Colonic mucosa (tissue), 4 donors: Measurements from ENCODE around the gene TEAD3. TPM values are rescaled to one million over a fixed set of nuclear protein-coding genes. Genes with fewer than 3 reads are reported as not detected.
A peak's percentile ranks its signal among the peaks of the same experiment; 100 is the strongest.

Experiments used
- DNase-seq: peaks from one replicate; pipeline ENCODE4 v3.0.0-alpha.2; 2020
- H3K27ac ChIP-seq: fragments of 200-600 bp; one replicate; pipeline ENCODE4 v1.8.0; 2021
- H3K27me3 ChIP-seq: fragments of 200-600 bp; one replicate; pipeline ENCODE4 v1.8.0; 2021
- H3K36me3 ChIP-seq: fragments of 200-600 bp; one replicate; pipeline ENCODE4 v1.8.0; 2021
- H3K4me1 ChIP-seq: fragments of 200-600 bp; one replicate; pipeline ENCODE4 v1.8.0; 2021; ENCODE audit warnings: mild to moderate bottlenecking
- H3K4me3 ChIP-seq: fragments of 200-600 bp; one replicate; pipeline ENCODE4 v1.8.0; 2021
- H3K9ac ChIP-seq, 2 donors: one replicate each; pipeline ENCODE4 v1.7.0; 2013; ENCODE audit warnings: control low read depth in 2 of 2, low read depth in 2 of 2, low read length in 2 of 2
- H3K9me3 ChIP-seq: fragments of 200-600 bp; one replicate; pipeline ENCODE4 v1.8.0; 2021
- intact Hi-C: fragments of 100-400 bp; cut with DNase I; formaldehyde crosslinking; loops from one replicate; pipeline ENCODE4 v1.14.1; 2022
- total RNA-seq, 2 donors: library from RNA; stranded (reverse); fragmentation: NEBNext Ultra II Directional in 1 of 2; extraction: Animal tissue kit (Norgen Biotek cat#: 25700) in 1 of 2; gene quantifications; one replicate each; pipeline ENCODE4 v1.2.1, GENCODE V29; 2021
- TF ChIP-seq, protein P1 (sequence below): fragments of 200-600 bp; IDR thresholded peaks from one replicate; pipeline ENCODE4 v1.8.0; 2022; ENCODE audit warnings: antibody characterized with exemption, mild to moderate bottlenecking
- donor health status: healthy.
- donor health status: DM: no; HTN: no; CAD: no.
- donor health status: DM: no; HTN: no; CAD: no.

Gene TEAD3
- total RNA-seq, 2 donors from 2014 or later: 24.5 to 38.4 TPM

DNA sequence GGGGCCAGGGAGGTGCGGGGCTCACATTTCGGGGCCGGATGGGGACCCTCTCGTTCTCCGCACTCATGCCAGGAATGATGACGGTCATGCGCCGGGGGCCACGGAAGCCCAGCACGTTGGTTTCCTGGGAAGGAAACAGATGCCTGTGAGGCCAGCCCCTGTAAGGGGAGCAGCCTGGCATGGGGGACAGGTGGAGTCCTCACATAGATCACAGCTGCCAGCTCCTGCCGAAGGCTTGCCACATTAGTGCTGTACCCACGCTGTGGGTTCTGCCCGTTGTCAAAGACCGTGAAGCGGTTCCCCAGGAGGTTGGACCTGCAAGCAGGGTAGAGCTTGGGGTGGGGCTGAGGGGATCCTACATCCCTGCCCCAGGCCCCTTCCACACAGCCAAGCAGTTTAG is 6.7 kb upstream of the TEAD3 start:
- Histone ChIP-seq H3K4me1 (no peaks in the 10 kb centered on the region), H3K27ac (no peak overlapping the region), H3K9ac (no peak overlapping the region), H3K9me3 (no peaks in the 10 kb centered on the region), H3K36me3 (no peaks in the 10 kb centered on the region), H3K4me3 (no peak overlapping the region), H3K27me3 (peaks cover 3% of the 10 kb centered on the region)
- intact Hi-C loops: no loop called here
- TF ChIP-seq, protein P1, sequence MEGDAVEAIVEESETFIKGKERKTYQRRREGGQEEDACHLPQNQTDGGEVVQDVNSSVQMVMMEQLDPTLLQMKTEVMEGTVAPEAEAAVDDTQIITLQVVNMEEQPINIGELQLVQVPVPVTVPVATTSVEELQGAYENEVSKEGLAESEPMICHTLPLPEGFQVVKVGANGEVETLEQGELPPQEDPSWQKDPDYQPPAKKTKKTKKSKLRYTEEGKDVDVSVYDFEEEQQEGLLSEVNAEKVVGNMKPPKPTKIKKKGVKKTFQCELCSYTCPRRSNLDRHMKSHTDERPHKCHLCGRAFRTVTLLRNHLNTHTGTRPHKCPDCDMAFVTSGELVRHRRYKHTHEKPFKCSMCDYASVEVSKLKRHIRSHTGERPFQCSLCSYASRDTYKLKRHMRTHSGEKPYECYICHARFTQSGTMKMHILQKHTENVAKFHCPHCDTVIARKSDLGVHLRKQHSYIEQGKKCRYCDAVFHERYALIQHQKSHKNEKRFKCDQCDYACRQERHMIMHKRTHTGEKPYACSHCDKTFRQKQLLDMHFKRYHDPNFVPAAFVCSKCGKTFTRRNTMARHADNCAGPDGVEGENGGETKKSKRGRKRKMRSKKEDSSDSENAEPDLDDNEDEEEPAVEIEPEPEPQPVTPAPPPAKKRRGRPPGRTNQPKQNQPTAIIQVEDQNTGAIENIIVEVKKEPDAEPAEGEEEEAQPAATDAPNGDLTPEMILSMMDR: no peak
- DNase-seq: no peak

DNA sequence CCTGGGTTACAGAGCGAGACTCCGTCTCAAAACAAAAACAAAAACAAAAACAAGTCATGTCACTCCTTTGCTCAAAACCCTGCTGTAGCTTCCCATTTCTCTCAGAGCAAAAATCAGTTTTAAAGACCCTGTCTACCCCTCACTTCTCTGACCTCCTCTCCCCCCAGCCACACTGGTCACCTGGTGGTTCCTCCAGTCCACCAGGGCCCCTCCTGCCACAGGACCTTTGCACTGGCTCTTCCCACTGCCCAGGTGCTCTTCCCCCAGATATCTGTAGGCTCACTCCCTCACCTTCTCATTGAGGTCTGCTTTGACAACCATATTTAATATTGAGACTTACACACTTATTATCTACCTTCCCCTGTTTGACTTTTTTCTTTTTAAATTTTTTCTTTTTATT is 4.9 kb upstream of the TEAD3 start:
- TF ChIP-seq, protein P1: no peak
- peaks cover 9% of the 10 kb centered on the region for H3K27me3 ChIP-seq

DNA sequence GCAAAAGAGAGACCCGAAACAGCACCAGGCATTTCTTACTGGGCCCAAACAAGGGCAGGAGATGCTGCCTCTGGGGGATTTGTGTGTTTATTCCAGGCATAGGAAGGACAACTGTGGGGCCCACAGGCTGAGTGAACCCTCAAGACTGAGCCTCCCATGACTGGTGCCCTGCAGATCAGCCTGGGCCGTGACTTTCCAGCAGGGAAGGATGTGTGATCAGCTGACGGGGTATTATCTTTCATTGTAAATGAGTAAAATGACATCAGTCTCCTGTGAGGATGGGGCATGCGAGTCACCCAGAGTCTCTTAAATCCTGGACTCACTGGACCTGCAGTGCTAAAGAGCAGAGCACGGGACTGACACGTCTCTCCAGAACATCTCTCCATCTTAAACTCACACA is 3.9 kb upstream of the TEAD3 start:
- Histone ChIP-seq H3K27ac (no peak overlapping the region), H3K27me3 (peaks cover 6% of the 10 kb centered on the region), H3K36me3 (no peaks in the 10 kb centered on the region), H3K9ac (no peak overlapping the region), H3K9me3 (no peaks in the 10 kb centered on the region), H3K4me1 (peaks cover 5% of the 10 kb centered on the region), H3K4me3 (no peak overlapping the region)
- intact Hi-C loops: no loop called here
- DNase-seq: no peak
- TF ChIP-seq, protein P1: no peak

More for the DNA sequence above, 4.9 kb upstream of the TEAD3 start:
- Histone ChIP-seq H3K36me3 (no peaks in the 10 kb centered on the region), H3K9ac (no peak overlapping the region), H3K27ac (no peak overlapping the region), H3K4me1 (peaks cover 5% of the 10 kb centered on the region), H3K9me3 (no peaks in the 10 kb centered on the region), H3K4me3 (no peak overlapping the region)
- no peak for DNase-seq
- intact Hi-C loops: no loop called here

DNA sequence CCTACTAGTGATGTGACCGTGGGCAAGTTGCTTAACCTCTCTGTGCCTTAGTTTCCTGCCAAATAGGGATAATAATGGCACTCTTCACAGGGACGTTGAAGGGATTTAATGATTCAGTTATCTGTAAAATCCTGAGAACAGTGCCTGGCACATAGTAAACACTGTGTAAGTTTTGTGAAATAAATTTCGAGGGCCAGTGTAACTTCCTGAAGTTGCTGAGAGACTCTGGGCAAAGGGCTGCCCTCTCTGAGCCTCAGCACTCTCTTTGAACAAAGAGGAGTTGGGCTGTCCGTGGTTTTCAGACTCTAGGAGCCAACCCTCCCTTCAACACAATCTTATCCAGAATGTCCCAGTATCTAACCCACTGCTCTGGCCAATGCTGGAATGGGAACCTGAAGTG is 2.5 kb upstream of the TEAD3 start:
- TF ChIP-seq, protein P1: no peak
- H3K27me3 ChIP-seq: peaks cover 6% of the 10 kb centered on the region
- no peak overlapping the region for H3K27ac ChIP-seq
- intact Hi-C loops: no loop called here
- peaks cover 7% of the 10 kb centered on the region for H3K4me1 ChIP-seq
- no peak for DNase-seq
- no peaks in the 10 kb centered on the region for H3K9me3 ChIP-seq
- no peaks in the 10 kb centered on the region for H3K36me3 ChIP-seq
- no peak overlapping the region for H3K9ac ChIP-seq
- H3K4me3 ChIP-seq: no peak overlapping the region

DNA sequence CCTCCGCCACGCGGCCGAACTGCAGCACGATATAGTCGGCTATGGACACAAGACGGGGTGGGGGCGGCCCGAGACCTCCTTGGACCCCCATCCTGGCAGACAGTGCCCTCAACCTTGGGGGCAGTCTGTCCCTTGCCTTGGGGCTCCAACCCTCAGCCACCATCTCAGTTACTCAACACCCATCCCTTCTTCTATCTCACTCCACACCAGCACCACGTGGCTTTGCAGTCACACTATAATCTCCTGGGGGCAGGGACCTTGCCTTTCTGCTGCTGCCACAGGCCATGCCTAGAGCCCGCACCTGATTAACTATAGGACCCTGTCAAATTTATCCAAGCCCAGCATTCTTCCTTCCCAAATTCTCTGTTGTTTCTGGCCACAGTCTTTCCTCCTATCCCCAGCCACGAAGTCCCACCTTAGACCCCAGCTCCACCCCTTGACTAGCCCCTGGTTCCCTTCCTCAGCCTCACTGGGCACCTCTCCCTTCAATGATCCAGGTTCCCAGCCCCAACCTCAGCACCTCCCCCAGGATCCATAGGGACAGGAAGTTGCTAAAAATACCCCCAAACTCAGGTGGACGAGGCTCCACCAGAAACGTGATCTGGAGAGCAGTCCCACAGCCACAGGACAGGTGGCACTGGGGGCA is 1.7 kb upstream of the TEAD3 start:
- DNase-seq: no peak
- peak overlapping the region; percentile 65 to 78 for H3K9ac ChIP-seq
- intact Hi-C loops: no loop called here

More for the DNA sequence above, 1.7 kb upstream of the TEAD3 start:
- Histone ChIP-seq H3K27ac (peak overlapping the region; percentile 87), H3K27me3 (peaks cover 6% of the 10 kb centered on the region), H3K36me3 (no peaks in the 10 kb centered on the region), H3K9me3 (no peaks in the 10 kb centered on the region), H3K4me3 (peak overlapping the region; percentile 77), H3K4me1 (peaks cover 15% of the 10 kb centered on the region)
- TF ChIP-seq, protein P1: no peak
